Stimulated activated CD4-positive, alpha-beta T cell treated with anti-CD3 and anti-CD28 coated beads, Interleukin-15, amount 100 ng/mL, for 1 hour (primary cell): Measurements from ENCODE around the gene GPR32.
"Not testable (repeated sequence)": the region's sequence is repeated elsewhere in the genome, so short reads cannot be mapped to it uniquely, and the experiment has no call there.

Experiments used
- DNase-seq, 2 donors: peaks; one replicate each; pipeline ENCODE4 v3.0.0-alpha.2; 2020; ENCODE audit warnings: low read depth in 1 of 2, low spot score in 1 of 2

The GPR32 gene, protein sequence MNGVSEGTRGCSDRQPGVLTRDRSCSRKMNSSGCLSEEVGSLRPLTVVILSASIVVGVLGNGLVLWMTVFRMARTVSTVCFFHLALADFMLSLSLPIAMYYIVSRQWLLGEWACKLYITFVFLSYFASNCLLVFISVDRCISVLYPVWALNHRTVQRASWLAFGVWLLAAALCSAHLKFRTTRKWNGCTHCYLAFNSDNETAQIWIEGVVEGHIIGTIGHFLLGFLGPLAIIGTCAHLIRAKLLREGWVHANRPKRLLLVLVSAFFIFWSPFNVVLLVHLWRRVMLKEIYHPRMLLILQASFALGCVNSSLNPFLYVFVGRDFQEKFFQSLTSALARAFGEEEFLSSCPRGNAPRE

GRCh38 chr19:50770164-50770563, at the start of gene GPR32:
Gene GPR32 (plus strand): TSS chr19:50770464. CDS start chr19:50770601, 137 bp downstream.
- not testable (repeated sequence) for DNase-seq

DNA sequence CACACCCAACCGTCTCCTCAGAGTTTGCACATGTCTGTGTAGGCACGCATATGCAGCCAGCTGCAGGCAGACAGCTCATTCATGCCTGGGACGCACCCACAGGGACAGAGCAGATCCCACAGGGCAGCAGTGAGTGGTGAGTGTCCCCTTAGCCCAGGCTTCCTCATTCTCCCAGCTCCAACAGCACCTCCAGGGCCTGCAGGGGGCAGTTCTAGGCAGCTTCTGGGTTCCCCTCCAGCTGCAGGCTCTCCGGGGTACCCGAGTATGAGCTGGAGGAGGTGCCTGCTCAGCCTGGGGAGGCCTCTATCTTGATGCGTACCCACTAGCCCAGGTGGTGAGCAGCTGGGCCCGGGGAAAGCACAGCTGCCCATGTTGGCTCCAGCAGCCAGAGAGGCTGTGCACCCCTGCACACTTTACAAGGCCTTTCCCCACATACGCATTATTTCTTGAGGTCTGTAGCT, 49.3 kb upstream of the GPR32 start:
- DNase-seq, result no peak

DNA sequence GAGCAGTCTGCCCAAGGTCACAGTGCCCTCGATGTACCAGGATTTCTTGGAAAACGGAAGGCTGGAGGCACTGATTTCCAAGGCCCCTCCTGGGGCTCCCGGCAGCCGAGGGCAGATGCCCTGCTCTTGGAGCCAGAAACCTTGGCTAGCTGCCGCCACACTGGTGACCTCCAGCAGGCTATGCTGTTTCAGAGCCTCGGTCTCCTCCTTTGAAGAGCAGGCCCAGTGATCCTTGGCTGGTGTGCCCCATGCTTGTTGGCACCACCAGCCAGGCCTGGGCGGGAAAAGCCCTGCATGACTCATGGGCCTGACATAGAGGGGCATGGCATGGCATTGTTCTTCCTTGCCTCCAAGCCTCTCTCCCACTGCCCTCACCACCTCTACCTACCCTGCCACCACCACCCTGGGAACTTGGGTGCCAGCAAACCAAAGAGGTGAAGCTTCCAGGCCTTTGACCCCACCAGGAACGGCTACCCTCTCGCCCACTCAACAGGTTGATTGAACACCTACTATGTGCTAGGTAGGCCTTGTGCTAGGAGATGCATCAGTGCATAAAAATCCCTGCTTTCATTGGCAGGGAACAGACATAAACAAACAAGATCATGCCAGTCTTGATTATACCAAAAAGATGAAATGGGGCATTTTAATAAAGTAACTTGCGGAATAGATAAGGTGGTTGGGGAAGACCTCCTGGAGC, 48.7 kb upstream of the GPR32 start:
- no peak for DNase-seq

DNA sequence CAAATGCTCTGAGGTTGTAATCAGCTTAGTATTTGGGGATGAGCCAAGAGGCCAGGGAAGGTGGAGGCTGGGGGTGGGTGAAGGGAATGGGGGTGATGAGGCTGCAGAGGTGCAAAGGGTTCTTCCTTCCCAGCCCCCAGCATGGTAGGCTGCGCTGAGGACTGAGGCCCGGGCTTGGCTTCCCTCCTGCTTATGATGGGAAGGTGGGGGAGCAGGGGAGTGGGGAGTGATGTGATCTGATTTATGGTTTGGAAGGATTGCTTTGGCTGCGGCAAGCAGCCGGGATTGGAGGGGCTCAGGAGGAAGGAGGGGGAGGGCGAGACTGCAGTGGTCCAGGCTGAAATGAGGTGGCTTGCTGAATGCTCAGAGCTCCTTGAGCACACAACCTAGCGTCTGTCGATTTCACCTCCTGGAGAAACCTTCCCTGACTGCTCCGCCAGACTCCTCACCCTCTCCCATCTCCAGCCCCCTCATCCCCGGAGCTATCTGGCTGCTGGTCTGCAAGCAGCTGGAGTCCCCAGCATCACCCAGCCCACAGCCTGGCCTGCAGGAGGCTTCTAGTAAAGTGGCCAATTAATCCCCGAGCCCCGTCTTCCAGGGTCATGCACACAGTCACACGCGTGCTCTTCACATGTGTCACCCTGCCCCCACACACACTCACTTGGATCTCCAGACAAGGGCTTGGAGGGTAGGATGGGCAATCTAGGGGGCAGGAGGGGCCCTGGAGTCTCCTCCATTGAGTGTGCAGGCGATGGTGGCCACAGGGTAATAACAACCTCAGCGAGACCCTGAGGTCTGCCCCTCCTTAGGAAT, 47.9 kb upstream of the GPR32 start:
- no peak for DNase-seq

GRCh38 chr19:50723069-50723468, 47.2 kb upstream of the GPR32 start, which contains the start of gene CLEC11A:
Gene CLEC11A (plus strand): TSS chr19:50723364. CDS start chr19:50723526, 162 bp downstream.
- DNase-seq, result no peak

- no peak for DNase-seq
Measured at GRCh38 chr19:50723735-50724521, 46.3 kb upstream of the GPR32 start.

DNA sequence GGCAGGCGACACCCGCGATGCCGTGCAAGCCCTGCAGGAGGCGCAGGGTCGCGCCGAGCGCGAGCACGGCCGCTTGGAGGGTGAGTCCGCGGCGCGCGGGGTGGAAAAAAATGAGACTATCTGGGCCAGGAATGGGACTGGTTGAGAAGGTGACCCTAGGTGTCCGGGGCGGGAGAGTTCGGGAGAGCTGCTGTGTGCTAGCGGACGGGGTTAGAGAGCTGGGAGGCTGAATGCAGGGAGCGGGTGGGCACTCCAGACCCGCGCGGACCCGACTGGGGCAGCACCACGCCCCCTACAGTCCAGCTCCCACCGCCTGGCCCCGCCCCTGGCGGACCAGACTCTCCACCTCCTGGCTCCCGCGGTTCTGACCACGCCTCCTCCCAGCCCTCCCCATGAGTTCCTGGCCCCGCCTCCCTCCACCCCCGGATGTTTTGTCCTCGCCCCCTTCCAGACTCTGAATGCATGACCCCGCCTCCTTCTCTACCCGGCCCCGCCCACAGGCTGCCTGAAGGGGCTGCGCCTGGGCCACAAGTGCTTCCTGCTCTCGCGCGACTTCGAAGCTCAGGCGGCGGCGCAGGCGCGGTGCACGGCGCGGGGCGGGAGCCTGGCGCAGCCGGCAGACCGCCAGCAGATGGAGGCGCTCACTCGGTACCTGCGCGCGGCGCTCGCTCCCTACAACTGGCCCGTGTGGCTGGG, 45.6 kb upstream of the GPR32 start:
- DNase-seq, result peak; percentile 70 to 86

DNA sequence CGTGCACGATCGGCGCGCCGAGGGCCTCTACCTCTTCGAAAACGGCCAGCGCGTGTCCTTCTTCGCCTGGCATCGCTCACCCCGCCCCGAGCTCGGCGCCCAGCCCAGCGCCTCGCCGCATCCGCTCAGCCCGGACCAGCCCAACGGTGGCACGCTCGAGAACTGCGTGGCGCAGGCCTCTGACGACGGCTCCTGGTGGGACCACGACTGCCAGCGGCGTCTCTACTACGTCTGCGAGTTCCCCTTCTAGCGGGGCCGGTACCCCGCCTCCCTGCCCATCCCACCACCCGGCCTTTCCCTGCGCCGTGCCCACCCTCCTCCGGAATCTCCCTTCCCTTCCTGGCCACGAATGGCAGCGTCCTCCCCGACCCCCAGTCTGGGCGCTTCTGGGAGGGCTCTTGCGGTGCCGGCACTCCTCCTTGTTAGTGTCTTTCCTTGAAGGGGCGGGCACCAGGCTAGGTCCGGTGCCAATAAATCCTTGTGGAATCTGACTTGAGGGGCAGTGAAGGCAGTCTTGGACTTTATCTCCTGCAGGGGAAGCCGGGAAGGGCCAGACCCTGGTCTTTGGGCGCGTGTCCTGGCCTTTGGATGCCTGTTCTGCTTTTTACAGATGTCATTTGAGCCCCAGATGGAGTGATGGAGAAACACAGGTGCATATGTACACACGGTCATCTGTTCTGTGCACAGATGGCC, 44.9 kb upstream of the GPR32 start:
- DNase-seq, result no peak

- no peak for DNase-seq
Measured at GRCh38 chr19:50725911-50726230, 44.4 kb upstream of the GPR32 start.

- peak in 1 of 2 donors; percentile 67 for DNase-seq
Measured at GRCh38 chr19:50728084-50728737, 42.1 kb upstream of the GPR32 start.

GRCh38 chr19:50729894-50730293, 40.4 kb upstream of the GPR32 start:
- no peak for DNase-seq

GRCh38 chr19:50735869-50736268, 34.4 kb upstream of the GPR32 start:
- no peak for DNase-seq

DNA sequence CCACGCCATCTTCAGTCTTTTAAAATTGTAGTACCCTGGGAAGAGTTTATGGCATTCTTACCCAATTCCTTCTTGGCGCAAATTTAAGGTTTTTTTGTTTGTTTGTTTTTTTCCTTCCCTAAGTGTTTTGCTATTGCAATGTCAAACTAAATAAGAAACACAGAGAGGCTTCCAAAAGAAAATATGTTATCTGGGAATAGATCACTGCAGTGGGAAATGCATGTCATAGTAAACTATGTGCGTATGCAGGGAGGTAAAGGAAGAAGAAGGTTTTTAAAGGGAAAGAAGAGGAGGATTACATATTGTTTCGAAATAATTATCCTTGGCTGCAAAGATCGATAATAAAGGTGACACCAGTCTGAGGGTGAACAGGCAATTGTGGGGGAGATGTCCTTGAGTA, 33.9 kb upstream of the GPR32 start:
- no peak for DNase-seq

DNA sequence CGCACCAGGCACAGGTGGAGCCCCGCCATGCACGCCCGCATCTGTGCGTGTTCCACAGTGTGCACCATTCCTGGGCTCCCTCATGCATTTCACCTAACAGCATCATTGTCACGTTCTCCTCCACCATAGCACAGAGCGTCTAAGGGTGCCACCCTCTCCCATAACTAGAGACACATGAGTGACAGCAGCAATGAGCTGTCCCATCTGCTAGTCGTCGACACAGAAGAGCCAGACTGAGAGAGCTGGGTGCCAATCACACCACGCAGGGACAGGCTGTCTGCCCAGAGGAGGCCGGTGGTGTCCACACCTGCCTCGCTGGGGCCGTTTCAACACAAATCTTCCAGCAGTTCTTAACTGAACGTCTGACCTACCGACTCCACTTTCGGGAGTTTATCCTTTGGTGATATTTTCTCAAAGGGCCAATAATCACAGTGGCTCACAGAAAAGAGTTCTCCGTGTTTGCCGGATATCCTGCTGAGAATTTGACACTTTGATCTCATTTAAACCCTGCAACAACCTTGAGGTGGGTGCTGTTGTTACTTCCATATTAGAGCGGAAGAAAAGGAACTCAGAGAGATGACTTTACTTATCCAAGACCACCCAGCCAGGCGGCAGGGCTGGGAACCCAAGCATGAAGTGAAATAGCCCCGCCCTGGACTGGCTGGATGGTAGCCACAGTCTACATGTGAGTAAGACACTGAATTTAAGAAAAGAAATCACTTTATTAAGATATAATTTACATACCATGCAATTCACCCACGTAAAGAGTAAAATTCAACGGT, 30.9 kb upstream of the GPR32 start:
- DNase-seq, result no peak

- DNase-seq, result no peak
Measured at GRCh38 chr19:50739914-50740426, 30.3 kb upstream of the GPR32 start.

- DNase-seq, result no peak
Measured at GRCh38 chr19:50741179-50741933, 28.9 kb upstream of the GPR32 start.

DNA sequence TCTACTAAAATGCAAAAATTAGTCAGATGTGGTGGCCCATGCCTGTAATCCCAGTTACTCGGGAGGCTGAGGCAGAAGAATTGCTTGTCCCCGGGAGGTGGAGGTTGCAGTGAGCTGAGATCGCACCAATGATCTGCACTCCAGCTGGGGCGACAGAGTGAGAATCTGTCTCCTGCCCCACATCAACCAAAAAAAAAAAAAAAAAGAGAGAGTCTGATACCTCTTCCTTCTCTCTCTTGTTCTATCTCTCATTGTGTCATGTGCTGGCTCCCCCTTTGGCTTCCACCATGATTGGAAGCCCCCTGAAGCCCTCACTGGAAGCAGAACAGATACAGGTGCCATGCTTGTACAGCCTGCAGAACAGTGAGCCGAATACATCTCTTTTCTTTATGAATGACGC, 26.7 kb upstream of the GPR32 start:
- DNase-seq, result no peak
